ENCODE results near the gene GPHA2.
"Not testable (repeated sequence)": the region's sequence is repeated elsewhere in the genome, so short reads cannot be mapped to it uniquely, and the experiment has no call there.

Gene GPHA2

DNA sequence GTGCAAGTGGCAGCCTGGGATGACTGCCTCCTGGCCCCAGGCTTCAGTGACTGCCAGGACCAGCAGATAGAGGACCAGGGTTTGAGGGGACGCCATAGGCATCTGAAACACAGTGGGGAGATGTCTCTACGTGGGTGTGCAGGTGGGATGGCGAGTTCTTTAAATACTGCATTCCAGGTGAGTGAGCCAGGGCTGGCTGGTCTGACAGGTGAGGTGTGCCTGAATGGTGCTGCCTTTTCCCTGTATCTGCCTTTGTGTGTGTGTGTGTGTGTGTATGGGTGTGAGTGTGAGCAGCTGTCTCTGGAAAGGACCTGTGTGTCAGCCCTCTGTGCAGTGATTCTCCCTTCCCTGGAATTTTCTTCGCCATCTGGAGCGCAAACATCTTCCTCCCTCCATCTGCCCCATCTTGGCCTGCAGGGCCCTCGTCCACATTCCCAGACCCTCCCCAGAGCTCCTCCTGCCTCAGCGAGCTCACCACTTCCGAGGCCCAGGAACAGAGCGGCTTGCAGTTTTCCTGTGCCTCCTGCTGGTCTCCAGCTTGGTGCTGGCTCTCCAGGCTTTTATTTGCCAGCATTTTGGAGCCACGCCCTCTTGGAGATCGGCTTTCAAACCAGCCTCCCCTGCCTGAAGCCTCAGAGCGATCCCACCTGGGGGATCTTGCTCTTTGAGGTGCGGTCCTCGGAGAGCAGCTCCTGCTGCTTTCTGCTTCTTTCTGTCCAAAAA lies at the start of gene GPHA2:
Gene GPHA2, minus strand, starts transcription at position 535 of the 723 bp plus-strand sequence. Its CDS starts 433 bp downstream, at position 102.
- peak; percentile 70 for DNase-seq (ENCODE audit: low read depth, low spot score)

DNA sequence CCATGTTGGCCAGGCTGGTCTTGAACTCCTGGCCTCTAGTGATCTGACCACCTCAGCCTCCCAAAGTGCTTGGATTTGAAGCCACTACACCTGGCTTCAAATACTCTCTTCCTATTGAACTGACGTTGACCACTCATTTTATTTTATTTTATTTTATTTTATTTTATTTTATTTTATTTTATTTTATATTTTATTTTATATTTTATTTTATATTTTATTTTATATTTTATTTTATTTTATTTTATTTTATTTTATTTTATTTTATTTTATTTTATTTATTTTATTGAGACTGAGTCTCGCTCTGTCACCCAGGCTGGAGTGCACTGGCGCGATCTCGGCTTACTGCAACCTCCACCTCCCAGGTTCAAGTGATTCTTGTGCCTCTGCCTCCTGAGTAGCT lies 47.6 kb upstream of the GPHA2 start:
- DNase-seq (ENCODE audit: low read depth, low spot score): not testable (repeated sequence)

GRCh38 chr11:64976651-64977050 lies 41.0 kb upstream of the GPHA2 start:
- DNase-seq (ENCODE audit: low read depth, low spot score): no peak

GRCh38 chr11:64974124-64974523 lies 38.4 kb upstream of the GPHA2 start:
- DNase-seq (ENCODE audit: low read depth, low spot score): no peak

DNA sequence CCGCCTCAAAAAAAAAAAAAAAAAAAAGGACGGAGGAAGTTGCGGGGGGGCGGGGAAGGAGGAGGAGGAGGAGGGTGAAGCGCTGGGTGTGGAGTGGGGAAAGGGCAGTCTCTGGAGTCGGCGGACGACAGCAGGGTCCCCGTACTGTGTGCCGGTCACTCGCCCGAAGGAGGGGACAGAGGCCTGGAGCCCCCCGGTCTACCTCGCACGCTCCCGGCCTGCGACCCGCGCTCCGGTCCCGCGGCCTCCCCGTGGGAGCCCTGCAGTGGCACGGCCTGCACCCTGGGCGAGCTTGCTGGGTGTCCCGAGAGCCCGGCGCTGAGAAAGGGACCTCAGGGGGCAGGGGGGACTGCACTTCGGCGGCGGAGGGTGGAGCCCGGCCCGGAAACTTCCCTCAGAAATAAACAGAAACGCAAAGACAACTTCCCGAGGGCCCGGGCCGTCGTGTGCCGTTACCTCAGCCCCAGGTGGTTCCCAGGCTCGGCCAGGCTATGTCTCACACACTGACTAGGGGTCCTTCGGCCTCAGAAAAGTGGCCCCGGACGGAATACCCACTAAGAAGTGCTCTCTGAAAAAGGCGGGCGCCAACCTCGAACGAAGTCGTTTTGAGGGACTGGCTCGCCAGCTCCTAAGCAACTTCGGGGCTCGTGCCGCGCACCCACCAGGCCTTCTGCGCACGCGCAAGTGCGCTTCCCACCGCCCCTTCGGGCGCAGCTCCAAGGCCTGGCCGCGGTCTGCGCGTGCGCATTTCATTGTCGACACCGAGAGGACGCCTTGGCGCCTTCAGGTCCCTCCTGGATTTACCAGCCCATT lies 35.9 kb upstream of the GPHA2 start, which contains the start of gene MAJIN:
Gene MAJIN, minus strand, starts transcription at position 688 of the 813 bp plus-strand sequence. CDS start 12,703 bp downstream, outside the sequence.
- peak; percentile 25 for DNase-seq (ENCODE audit: low read depth, low spot score)

DNA sequence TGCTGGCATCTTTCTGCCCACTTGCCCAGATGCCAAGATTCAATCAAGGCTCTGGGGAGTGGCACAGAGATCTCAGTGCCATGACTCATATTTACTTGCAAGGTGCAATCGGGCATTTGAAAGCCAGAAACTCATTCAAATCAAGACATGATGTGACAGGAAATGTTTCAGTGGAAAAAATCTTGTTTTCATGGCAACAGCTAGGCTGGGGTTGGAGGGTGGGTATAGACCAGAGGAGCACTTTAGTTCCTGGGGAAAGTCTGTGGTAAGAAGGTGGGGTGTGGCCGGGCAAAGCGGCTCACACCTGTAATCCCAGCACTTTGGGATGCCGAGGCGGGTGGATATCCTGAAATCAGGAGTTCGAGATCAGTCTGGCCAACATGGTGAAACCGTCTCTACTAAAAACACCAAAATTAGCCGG lies 35.0 kb upstream of the GPHA2 start:
- no peak for DNase-seq (ENCODE audit: low read depth, low spot score)

- no peak for DNase-seq (ENCODE audit: low read depth, low spot score)
Observed at GRCh38 chr11:64969209-64969608, 33.5 kb upstream of the GPHA2 start.

DNA sequence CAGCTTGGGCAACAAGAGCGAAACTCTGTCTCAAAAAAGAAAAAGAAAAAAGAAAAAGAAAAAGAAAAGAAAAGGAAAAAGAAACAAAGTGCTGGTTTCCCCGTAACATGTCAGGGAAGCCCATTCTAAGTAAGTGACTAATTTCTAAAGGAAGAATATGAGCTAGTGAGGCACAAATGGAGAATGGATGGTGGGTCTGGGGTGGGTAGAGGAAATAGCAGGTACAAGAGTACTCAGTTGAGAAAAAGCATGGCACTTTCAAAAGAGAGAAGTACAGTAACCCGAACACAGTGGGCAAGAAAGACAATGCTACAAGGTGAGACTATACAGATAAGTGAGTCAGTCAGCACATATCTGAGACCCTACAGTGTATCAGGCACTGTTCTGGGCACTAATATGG lies 31.7 kb upstream of the GPHA2 start:
- DNase-seq (ENCODE audit: low read depth, low spot score): no peak

DNA sequence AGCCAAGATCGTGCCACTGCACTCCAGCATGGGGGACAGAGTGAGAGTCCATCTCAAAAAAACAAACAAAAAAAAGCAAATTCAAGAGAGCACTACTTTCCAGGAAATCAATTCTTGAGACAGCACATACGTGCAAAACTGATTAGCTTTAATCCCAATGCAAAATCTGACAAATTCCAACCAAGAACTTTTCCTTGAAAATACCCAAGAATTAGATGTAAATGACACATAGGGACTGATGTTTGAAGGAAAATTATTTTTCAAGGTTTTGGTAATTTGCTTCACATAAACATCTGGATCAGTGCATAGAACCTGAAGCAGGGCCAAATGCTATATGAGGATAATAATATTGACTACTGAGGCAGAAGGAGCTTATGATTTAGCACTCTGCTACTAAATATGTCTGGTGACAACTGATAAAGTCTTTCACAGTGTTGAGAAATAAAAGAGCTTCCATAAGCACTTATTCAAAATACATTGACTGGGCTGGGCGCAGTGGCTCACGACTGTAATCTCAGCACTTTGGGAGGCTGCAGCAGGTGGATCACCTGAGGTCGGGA lies 27.5 kb upstream of the GPHA2 start:
- no peak for DNase-seq (ENCODE audit: low read depth, low spot score)

DNA sequence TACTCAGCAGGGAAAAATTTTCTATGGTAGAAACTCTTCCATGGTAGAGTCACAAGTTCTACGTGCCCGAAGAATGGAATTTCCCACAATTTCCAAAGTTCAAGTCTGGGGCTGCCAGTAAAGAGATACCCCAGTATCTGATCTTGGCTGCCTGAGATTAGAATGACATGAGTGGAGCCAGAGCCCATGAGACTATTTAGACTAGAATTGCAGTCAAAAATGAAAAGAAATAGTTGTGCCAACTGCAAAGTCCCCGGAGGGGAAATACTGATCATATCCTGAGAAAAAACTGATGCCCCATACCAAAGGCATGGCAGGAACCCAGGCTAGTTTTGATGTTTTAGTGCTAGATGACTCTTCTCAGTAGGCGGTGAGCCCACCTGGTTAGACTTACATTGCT lies 25.0 kb upstream of the GPHA2 start:
- no peak for DNase-seq (ENCODE audit: low read depth, low spot score)

DNA sequence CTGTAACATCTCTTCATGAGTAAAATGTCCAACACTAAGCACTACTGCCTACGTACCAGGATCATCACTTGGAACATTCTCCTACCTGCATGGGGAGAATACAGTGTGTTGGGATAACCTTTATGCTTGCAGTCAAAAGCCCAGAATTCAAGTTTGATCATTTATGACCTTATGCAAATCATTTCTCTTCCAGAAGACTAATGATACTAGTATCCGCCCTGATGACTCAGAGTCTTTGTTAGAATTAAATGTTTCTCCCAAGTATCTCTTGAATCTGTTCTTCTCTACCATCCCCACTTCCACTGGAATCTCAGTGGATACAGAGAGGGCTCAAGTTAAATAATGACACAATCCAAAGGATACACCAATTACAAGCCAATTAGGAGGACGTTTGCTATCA lies 23.8 kb upstream of the GPHA2 start:
- DNase-seq (ENCODE audit: low read depth, low spot score): no peak

GRCh38 chr11:64954201-64954600 lies 18.5 kb upstream of the GPHA2 start:
- DNase-seq (ENCODE audit: low read depth, low spot score): no peak

DNA sequence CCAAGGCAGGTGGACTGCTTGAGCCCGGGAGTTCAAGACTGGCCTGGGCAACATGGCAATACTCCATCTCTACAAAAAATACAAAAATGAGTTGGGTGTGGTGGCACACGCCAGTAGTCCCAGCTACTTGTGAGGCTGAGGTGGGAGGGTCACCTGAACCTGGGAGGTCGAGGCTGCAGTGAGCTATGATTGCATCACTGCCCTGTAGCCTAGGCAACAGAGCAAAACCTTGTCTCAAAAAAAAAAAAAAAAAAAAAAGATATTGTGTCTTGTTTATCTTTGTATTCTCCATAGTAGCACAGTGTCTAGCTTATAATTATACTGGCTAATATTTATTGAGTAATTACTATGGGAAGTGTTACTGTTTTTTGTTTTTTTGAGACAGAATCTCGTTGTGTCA lies 15.8 kb upstream of the GPHA2 start:
- no peak for DNase-seq (ENCODE audit: low read depth, low spot score)

DNA sequence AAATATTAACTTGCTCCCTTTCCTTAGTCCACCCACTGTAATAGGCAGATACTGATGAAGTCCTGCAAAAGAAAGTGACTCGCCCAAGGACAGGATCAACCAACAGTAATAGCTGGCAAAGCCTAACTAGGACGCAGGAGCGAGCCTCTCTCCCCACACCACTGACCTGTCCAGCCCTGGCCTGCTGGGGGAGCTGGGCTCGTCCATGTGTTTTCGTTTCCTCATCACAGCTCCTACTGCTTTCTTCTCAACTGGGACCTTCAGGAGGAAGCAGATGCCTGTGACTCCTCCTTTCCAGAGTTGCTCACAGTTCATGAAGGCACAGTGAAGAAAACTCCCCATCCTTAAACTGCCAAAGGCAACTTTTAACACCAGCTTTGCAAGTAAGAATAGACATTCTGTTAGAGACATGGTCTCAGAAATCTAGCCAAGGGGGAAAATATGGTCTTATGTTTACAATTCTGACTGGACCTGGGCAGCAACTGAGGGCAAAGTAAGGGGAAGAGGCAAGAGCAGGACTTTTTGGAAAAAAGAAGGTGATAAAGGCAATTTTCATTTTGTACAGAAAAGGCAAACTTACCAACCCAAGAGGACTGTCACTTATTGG lies 11.6 kb upstream of the GPHA2 start:
- DNase-seq (ENCODE audit: low read depth, low spot score): no peak

- DNase-seq (ENCODE audit: low read depth, low spot score): no peak
Observed at GRCh38 chr11:64936539-64936938, 846 bp upstream of the GPHA2 start.

- DNase-seq (ENCODE audit: low read depth, low spot score): no peak
Observed at GRCh38 chr11:64934682-64935358, 873 bp downstream of the GPHA2 start.

DNA sequence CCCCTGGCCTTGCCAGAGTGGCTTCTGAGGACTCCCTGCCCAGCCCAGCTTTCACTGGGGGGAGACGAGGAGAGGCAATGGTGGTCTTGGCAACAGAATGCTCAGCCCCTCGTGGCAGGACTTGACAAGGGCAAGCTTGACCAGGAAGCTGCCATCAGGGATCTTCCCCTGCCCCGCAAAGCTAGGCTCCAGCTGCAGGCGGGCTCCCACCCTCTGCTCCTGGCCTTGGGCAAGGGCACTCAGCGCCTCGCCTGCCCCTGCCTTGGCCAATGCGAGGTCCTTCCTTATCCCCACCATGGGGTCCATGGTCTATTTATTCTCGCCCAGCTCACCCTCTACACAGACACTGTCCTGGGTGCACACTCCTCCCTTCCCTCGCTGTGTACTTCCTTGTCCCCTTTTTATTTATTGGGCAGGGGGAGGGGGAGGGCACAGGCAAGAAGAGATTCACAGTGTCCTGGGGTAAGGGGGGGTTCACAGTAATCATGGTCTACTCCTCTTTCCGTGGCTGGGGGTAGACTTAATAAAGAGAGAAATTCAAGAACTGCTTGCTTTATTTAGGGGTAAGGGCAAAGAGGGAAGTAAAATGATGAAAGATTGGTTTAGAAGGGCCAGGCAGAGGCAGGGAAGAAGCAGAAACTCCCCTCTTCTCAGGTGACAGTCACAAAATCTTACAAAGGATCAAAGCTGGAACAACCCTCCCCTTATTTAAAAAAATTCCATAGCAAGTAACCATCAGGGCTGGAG lies 1.6 kb downstream of the GPHA2 start:
- no peak for DNase-seq (ENCODE audit: low read depth, low spot score)

GRCh38 chr11:64933213-64933934 lies 2.3 kb downstream of the GPHA2 start:
- DNase-seq (ENCODE audit: low read depth, low spot score): no peak

GRCh38 chr11:64932324-64932723 lies 3.4 kb downstream of the GPHA2 start:
- no peak for DNase-seq (ENCODE audit: low read depth, low spot score)

GRCh38 chr11:64931290-64931689 lies 4.4 kb downstream of the GPHA2 start:
- DNase-seq (ENCODE audit: low read depth, low spot score): no peak

All from iPS DF 19.7 (cell line).